Activated gamma-delta T cell treated with anti-CD3 and anti-CD28 coated beads, Interleukin-2, amount 50 U/mL, for 16 hours (primary cell): ENCODE measurements around the gene GDF2.

Source experiments
- DNase-seq: peaks from one replicate; pipeline ENCODE4 v3.0.0-alpha.2; 2020; ENCODE audit warnings: low read depth

Gene GDF2

DNA sequence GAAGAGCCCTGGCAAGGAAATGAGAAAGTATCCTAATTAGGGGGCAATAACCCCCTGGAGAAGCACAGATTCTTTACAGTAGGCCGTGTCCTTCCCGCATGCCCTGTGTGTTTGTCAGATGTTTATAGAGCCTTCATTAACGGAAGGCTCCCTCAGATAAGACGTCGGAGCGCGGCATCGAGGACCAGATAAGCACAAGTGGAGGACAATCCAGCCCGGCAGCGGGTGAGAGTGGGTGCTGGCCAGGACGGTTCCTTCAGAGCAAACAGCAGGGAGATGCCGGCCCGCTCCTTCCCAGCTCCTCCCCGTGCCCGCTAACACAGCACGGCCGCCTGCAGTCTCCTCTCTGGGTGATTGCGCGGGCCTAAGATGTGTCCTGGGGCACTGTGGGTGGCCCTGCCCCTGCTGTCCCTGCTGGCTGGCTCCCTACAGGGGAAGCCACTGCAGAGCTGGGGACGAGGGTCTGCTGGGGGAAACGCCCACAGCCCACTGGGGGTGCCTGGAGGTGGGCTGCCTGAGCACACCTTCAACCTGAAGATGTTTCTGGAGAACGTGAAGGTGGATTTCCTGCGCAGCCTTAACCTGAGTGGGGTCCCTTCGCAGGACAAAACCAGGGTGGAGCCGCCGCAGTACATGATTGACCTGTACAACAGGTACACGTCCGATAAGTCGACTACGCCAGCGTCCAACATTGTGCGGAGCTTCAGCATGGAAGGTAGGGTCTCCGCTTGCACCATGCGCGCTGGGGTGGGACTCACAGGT is at the start of gene GDF2:
GDF2 (plus strand) TSS at position 155 of the 762 bp plus-strand sequence; CDS start at position 370, 215 bp downstream.
- DNase-seq: no peak

DNA sequence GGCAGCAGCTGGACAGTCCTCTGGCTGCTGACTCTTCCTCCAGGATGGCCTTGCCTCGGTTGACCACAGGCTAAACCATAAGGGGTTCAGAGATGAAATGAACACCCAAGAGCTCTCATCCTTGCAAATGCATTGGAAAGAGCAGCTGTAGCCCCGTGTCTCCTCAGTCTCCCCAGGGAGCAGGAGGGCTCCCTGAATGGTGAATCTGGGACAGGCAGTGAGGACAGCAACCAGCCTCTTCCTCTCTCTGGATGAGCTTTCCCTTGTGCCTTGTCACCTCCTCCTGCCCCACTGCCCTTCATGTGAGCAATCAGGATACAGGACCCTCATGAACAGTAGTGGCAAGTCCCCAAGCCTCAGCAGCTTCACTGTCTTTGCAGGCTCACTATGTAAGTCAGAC is 46.2 kb upstream of the GDF2 start:
- no peak for DNase-seq

DNA sequence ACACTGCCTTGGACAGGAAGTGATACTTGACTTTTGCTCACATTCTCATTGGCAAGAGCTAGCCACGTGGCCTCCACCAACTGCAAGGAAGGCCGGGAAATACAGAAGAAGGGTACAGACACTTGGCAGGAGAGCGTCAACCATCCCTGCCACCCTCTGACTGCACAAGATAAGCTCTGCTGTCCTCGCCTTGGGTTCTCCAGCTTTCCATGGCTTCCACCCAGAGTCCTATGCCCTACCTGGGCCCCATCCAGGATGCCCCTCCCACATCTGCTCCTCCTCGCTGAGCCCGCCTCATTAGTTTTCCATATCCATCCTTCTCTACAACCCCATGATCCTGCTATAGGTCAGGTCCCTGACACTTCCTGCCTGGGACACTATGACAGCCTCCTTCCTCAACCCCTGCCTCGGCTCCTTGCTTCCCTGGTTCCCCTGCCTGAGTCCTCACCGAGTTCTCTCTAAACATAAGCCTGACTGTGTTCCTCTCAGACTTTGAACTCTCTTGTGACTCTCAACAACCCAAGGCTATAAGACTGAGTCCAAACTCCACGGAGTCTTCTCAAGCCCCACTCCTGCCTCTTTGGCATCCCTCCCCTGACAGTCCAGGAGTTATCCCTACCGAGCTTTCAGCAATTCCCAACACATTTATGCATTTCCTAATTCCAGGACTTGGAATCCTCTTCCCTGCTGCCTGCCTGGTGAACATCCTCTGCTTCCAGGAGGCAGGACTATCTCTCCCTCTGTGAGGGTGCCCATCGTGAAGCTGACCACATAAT is 45.5 kb upstream of the GDF2 start:
- no peak for DNase-seq

GRCh38 chr10:47277352-47278151 is 44.7 kb upstream of the GDF2 start:
- no peak for DNase-seq

DNA sequence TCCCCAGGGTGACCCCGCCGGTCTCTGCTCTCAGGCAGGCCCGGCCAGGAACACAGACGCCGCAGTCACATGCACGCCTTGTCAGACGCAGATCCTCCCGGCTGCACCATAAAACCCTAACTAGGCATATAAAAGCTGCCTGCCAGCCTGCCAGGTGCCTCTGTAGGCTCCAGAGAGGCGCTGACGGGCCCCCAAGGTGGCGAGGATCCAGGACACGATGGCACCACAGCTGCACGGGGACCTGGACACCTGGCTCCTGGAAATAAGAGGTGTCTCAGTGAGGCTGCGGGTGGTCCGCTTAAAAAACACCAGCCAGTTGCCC is 44.1 kb upstream of the GDF2 start:
- DNase-seq: no peak

DNA sequence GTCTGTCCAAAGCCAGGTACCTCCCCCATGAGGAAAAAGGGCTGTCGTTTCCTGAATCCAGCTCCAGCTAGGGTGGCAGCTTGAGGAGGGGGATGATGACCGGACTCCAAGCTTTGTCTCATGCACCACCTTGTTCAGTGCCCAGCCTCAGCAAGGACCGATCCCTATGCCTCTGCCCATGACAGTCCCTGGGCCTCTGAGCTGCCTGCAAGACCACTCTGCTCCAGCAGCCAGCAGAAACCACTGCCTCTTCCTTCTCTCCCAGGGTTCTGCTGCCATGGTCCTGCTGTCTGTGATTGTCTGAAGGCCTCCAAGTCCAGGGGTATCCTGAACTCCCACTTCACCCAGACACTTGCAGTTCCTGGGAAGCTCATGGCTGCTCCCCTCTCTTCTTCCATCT is 43.5 kb upstream of the GDF2 start:
- no peak for DNase-seq

DNA sequence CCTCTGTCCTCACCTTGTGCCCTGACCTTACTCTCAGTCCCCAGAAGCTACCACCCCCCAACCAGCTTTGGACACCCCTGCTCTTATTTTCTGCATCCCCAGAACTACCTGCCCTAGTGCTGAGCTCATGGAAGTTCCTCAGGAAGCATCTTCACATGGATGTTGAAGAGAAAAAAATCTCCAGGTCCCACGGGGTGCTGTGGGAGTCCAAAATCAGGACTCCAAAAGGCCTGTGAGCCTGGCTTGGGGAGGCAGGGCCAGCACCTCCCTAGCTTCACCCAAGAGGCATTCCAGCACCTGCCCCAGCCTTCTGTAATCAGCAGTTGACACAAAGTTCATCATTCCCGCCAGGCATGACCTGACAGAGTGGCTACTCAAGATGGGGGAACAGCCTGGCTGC is 43.0 kb upstream of the GDF2 start:
- DNase-seq: no peak

DNA sequence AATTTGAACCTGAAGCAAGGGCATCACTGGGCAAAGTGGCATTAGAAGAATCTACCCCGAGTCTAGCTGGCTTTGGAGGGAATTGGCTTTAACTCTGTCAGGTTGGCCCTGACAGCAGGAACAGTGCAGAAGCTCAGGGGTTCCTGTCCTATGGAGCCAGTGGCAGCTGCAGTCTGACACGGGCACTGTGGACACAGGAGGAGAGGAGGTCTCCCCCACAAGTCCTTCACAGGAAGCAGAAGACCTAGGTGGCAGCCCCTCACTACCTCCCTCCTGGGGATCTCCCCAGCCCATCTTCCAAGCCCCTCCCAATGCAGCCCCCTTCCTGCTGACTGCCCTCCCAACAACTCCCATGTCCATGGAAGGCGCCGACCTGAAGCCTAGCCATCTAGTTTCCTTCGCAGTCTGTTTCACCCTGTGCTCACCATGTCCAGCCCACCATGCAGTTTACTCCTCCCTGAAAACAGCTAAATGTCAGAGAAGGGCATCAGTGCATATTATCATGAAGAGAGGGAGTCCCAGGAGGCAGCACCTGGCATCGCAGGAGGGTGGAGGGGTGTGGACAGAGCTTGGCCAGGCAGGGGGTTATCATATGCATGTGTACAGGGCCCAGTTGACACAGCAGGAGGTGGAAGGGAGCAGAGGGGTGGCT is 40.1 kb upstream of the GDF2 start:
- no peak for DNase-seq

DNA sequence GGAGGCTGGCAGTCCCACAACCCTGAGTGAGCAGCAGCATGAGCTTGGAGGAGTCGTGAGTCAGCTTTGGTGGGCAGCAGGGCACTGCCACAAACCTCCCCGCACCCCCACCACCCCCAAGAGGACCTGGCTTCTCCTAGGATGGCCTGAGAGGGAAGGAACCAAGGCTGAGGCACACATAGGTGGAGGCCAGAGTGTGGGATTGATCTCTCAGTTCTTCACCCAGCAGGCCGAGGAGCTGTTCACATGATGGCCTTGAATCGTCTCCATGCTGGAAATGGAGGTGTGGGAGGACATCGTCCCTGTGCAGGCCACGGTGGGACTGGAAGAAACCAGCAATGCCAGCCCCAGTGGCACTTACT is 39.6 kb upstream of the GDF2 start:
- no peak for DNase-seq

DNA sequence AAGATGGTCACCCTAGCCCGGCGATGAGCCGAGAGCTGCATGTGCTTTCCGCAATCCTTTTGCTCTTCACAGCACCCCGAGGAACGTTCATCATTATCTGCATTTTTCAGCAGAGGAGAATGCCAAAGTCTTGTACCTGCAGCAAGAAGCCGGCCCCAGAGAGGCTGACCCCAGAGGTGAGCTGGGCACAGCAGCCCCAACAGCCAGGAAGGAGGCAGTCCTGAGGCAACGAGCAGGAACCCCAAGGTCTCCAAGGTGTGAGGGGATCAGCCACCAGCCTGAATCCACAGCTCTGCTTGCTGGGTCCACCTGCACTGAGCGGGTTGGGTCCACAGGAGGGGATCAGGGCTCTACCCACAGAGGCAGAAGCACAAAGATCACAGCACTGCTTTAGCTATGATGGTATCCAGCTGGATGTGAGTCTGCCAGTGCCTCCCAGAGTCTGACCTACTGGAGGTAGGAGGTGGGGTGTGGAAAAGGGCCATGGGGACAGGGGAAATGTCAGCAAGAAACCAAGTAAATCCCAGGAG is 39.1 kb upstream of the GDF2 start:
- no peak for DNase-seq

GRCh38 chr10:47283848-47284247 is 38.4 kb upstream of the GDF2 start:
- no peak for DNase-seq

- no peak for DNase-seq
These were observed 36.7 kb upstream of the GDF2 start for GRCh38 chr10:47285381-47286115.

GRCh38 chr10:47286116-47286505 is 36.1 kb upstream of the GDF2 start:
- no peak for DNase-seq

DNA sequence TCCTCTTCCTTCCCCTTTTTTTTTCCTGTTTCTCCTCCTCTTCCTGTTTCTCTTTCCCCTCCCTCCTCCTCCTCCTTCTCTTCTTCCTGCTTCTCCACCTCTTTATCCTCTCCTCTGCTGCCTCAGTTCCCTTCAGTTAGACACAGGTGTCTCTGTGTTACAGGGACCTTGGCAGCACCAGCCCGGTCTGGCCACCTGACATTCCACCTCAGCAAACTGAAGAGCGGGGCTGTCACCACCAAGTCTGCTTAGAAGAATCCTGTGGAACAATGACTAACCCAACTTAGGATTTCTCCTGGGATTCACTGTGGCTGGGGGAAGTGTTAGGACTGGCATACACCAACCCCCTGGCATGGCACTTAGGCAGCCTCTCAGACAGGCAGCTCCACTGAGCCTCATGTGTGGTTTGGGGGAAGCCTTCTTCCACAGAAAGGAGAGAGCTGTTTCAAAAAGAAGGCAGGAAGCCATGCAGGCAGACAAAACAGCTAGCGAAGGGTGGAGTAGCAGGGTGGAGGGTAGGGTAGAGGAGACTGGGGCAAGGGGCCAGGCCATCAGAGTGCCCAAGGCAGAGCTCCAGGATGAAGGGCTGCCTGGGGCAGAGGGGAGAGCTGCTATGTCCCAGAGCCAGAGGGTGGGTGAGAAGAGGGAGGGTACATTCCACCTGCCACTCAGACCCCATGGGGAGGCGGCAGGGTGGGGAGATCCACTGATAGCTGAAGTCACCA is 35.5 kb upstream of the GDF2 start:
- DNase-seq: no peak

GRCh38 chr10:47287365-47287802 is 34.9 kb upstream of the GDF2 start:
- DNase-seq: no peak

DNA sequence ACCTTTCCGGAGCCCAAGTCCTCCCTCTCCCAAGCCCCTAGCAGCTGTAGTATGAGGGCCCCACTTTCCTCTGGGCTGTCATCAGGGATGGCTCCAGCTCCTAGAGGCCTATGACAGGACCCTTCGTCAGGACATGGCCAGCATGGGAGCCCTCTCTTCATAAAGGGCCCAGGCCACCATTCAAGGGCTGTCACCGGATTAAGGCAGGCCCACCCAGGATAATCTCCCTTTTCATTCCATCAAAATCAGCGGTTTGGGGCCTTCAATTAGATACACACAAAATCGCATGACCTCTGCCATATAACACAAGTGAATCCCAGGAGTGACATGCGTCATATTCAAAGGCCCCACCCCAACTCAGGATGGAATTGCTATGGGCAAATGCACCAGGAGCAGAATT is 34.4 kb upstream of the GDF2 start:
- no peak for DNase-seq

- no peak for DNase-seq
These were observed 34.0 kb upstream of the GDF2 start for GRCh38 chr10:47288236-47288635.

DNA sequence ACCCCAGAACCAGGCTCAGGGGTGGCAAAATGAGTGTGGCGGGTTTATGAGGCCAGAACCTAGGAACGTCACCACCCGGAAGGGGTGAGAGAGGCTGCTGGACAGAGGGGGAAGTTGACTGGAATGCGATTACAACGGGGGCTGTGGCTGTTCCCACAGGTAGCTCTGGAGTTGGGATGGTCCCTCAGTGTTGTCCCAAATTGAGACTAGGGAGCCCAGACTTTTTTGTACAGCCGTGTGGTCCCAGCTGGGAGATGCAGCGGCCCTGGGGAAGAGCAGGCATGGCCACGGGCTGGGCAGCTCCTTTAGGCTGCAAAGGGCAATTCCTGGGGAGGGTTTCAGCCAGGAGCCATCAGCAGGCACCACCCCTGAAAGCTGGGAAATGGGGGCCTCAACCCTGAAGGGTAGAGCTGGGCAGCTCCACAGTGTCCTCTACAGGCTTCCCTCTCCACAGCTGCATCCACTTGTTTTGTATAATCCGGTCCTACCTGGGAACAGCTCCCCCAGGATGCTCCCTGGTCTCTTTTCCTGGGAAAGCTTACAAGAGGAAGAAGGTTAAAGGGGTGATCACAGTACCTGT is 33.2 kb upstream of the GDF2 start:
- no peak for DNase-seq

- DNase-seq: no peak
These were observed 32.3 kb upstream of the GDF2 start for GRCh38 chr10:47289921-47290320.

- DNase-seq: no peak
These were observed 31.9 kb upstream of the GDF2 start for GRCh38 chr10:47290338-47290737.
